HG02588 (cell line): Measurements from ENCODE around the gene IL17RE.
"Not testable (repeated sequence)": the region's sequence is repeated elsewhere in the genome, so short reads cannot be mapped to it uniquely, and the experiment has no call there.

Experiments
- ATAC-seq: cut with Tn5 transposase; IDR thresholded peaks from one replicate; pipeline ENCODE4 v1.9.1; 2021; ENCODE audit warnings: mild to moderate bottlenecking, moderate library complexity; ENCODE audit not compliant: unreplicated experiment

IL17RE gene

GRCh38 chr3:9879830-9880549, 22.7 kb upstream of the IL17RE start, which contains the start of gene CIDEC:
Gene CIDEC, minus strand, starts transcription at chr3:9880253. Its CDS starts 1,767 bp downstream, at chr3:9878486.
- ATAC-seq, result no peak

- no peak for ATAC-seq
Observed at GRCh38 chr3:9881441-9881840, 21.2 kb upstream of the IL17RE start.

GRCh38 chr3:9883706-9884554, 18.7 kb upstream of the IL17RE start:
- ATAC-seq, result no peak

- no peak for ATAC-seq
Observed at GRCh38 chr3:9884555-9885165, 18.0 kb upstream of the IL17RE start.

- no peak for ATAC-seq
Observed at GRCh38 chr3:9886328-9886727, 16.3 kb upstream of the IL17RE start.

- ATAC-seq, result no peak
Observed at GRCh38 chr3:9887480-9887879, 15.2 kb upstream of the IL17RE start.

GRCh38 chr3:9888540-9888939, 14.1 kb upstream of the IL17RE start:
- ATAC-seq, result no peak

GRCh38 chr3:9889405-9889804, 13.2 kb upstream of the IL17RE start:
- ATAC-seq, result no peak

GRCh38 chr3:9890249-9891071, 12.2 kb upstream of the IL17RE start, which contains the start of gene JAGN1:
Gene JAGN1, plus strand, starts transcription at chr3:9890610. Its CDS starts 113 bp downstream, at chr3:9890723.
- ATAC-seq, result peak; percentile 68

GRCh38 chr3:9891072-9891622, 11.5 kb upstream of the IL17RE start:
- no peak for ATAC-seq

- ATAC-seq, result no peak
Observed at GRCh38 chr3:9893739-9894138, 8.9 kb upstream of the IL17RE start.

GRCh38 chr3:9895715-9896114, 6.9 kb upstream of the IL17RE start:
- not testable (repeated sequence) for ATAC-seq

- ATAC-seq, result not testable (repeated sequence)
Observed at GRCh38 chr3:9896755-9897407, 5.8 kb upstream of the IL17RE start.

GRCh38 chr3:9897408-9898372, 5.0 kb upstream of the IL17RE start:
- ATAC-seq, result no peak

- ATAC-seq, result no peak
Observed at GRCh38 chr3:9898467-9899241, 4.0 kb upstream of the IL17RE start.

- no peak for ATAC-seq
Observed at GRCh38 chr3:9899289-9899791, 3.3 kb upstream of the IL17RE start.

- ATAC-seq, result not testable (repeated sequence)
Observed at GRCh38 chr3:9900965-9901415, 1.7 kb upstream of the IL17RE start.

- ATAC-seq, result no peak
Observed at GRCh38 chr3:9901967-9902366, 681 bp upstream of the IL17RE start.
